Stimulated activated memory B cell treated with anti-CD40 and anti-IgM and Interleukin-4, amounts not matched to agents 10 μg/mL and 1 μg/mL and 100 μg/mL, for 72 hours (primary cell): ENCODE measurements around the gene EDEM1.

Experiments
- ATAC-seq: fragments of 150-1000 bp; cut with Tn5 transposase; 2 replicates; pipeline ENCODE4 v1.10.0; 2021
- H3K27ac Mint-ChIP-seq: one replicate; pipeline ENCODE4 v1.8.0; 2022; ENCODE audit warnings: mild to moderate bottlenecking, mixed read lengths
- H3K27me3 Mint-ChIP-seq: one replicate; pipeline ENCODE4 v1.8.0; 2022; ENCODE audit warnings: mixed read lengths
- H3K36me3 Mint-ChIP-seq: one replicate; pipeline ENCODE4 v1.8.0; 2022; ENCODE audit warnings: mixed read lengths
- H3K4me1 Mint-ChIP-seq: one replicate; pipeline ENCODE4 v1.8.0; 2022; ENCODE audit warnings: mixed read lengths
- H3K4me3 Mint-ChIP-seq: one replicate; pipeline ENCODE4 v1.8.0; 2022; ENCODE audit warnings: mild to moderate bottlenecking, moderate library complexity, mixed read lengths
- H3K9me3 Mint-ChIP-seq: one replicate; pipeline ENCODE4 v1.8.0; 2022; ENCODE audit warnings: mixed read lengths

The EDEM1 gene

DNA sequence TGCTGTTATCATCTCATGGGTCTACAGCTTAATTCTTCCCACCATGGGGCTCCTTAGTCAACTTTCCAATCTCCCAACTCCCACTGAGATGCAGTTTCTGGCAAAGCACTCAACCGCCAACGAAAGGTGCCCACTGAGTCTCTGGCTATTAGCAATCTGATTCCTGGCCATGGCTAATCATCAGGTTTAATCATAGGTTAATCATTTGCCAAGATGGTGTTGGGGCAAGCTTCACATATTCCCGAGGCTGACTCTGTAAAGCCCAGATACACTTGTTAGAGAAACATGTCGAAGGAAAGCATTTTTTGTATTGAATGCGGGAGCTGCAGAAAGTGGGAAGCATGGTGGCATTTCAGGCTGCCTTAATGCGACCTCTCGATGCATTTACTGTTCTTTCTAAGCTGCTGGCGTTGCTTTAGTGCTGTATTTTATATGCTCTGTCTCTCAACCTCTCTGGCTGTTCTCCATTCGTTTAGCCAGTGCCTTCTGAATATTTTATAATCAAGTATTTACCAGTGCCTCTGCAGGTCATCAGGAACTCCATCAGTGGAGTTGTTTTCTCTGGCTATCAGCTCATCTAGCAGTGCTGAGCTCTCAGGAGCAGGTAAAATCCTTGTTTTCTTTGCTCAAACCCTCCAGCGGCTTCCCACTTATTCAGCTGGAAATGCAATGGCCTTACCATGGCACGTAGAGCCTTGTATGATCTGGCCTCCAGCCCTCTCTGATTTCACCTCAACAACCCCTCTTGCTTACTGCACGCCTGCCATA is 67.0 kb downstream of the EDEM1 start:
- H3K27ac Mint-ChIP-seq: no peak overlapping the region
- H3K36me3 Mint-ChIP-seq: no peaks in the 10 kb centered on the region
- H3K9me3 Mint-ChIP-seq: no peaks in the 10 kb centered on the region
- no peak overlapping the region for H3K4me3 Mint-ChIP-seq
- H3K4me1 Mint-ChIP-seq: peaks cover 12% of the 10 kb centered on the region
- ATAC-seq: no peak
- no peaks in the 10 kb centered on the region for H3K27me3 Mint-ChIP-seq

DNA sequence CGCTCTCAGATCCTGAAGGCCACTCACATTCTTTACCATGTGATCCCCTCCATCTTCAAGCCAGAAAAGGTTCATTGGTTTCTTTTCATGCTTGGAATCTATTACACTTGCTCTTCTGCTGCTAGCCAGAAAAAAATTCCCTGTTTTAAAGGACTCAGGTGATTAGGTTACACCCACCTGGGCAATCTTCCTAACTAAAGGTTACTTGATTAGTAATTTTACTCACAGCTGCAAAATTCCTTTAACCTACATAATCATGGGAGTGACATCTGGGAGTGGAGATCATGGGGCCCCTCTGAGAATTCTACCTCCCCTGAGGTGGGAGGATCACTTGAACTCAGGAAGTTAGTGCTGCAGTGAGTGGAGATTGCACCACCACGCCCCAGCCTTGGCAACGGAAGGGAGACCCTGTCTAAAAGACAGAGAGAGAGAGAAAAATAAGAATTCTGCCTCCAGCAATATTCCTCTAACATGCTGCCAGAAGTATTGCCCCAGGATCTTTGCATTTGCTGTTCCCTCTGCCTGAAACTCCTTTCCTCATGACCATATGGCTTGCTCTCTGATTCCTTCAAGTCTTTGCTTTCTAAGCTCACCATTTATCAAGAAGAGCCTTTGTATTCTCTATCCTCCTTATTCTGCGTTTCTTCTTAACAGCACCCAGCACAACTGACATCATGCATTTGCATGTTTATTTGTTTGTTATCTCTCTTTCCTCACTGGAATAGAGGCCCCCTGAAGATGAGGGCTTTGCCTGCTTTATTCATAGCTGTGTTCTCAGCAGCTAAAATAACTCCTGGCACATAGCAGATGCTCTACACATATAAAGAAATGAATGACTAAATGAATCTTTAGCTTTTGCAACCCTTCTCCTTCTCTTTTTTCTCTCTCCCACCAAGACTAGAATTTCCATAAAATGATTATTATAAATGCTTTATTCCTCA is 68.2 kb downstream of the EDEM1 start:
- Mint-ChIP-seq H3K27ac (peak overlapping the region; percentile 50), H3K9me3 (peaks cover 5% of the 10 kb centered on the region), H3K27me3 (no peaks in the 10 kb centered on the region), H3K4me3 (no peak overlapping the region), H3K36me3 (no peaks in the 10 kb centered on the region), H3K4me1 (peaks cover 20% of the 10 kb centered on the region)
- ATAC-seq: no peak

DNA sequence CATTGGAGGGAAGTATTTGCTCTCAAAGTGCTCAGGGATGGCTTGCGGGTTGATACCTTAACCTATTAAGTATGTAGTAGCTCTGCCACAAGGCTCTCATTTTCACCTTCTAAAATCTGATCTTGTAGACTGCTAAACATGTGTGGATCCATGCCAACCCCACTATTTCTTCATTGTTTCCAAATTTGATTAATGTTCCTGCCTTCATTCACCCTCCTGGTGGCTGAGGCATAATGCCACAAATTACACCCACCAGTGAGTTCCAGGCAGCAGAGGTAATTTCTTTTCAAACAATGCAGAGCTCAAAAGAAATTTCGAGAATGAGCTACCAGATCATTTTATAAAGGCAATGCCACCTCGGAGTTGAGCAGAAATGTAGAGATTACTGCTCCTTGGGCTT is 71.0 kb downstream of the EDEM1 start:
- H3K27ac Mint-ChIP-seq: no peak overlapping the region

DNA sequence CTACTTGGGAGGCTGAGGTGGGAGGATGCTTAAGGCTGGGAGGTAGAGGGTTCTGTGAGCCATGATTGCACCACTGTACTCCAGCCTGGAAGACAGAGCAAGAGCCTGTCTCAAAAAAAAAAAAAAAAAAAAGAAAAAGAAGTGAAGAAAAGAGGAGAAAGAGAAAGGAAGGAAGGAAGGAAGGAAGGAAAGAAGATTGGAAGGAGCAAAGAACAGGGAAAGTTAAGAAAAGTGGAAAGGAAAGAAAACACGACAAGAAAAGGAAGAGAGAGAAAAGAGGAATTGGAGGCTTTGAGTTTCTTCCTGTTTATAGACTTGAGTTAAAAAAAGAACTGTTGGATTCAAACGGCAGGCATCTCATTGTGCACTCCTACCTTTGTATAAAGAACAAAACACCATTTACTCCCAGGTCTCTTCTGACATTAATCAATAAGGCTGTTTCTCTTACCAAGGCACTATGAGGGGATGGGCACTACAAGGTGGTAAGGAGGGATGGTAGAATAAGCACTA is 73.5 kb downstream of the EDEM1 start:
- no peak for ATAC-seq
- Mint-ChIP-seq H3K36me3 (peaks cover 10% of the 10 kb centered on the region), H3K9me3 (peaks cover 5% of the 10 kb centered on the region), H3K4me3 (peak overlapping the region; percentile 60), H3K27me3 (no peaks in the 10 kb centered on the region), H3K27ac (peak overlapping the region; percentile 84), H3K4me1 (peaks cover 29% of the 10 kb centered on the region)

More for the DNA sequence above, 71.0 kb downstream of the EDEM1 start:
- Mint-ChIP-seq H3K36me3 (peaks cover 1% of the 10 kb centered on the region), H3K4me3 (no peak overlapping the region), H3K9me3 (peaks cover 5% of the 10 kb centered on the region), H3K27me3 (no peaks in the 10 kb centered on the region), H3K4me1 (peaks cover 37% of the 10 kb centered on the region)
- no peak for ATAC-seq

DNA sequence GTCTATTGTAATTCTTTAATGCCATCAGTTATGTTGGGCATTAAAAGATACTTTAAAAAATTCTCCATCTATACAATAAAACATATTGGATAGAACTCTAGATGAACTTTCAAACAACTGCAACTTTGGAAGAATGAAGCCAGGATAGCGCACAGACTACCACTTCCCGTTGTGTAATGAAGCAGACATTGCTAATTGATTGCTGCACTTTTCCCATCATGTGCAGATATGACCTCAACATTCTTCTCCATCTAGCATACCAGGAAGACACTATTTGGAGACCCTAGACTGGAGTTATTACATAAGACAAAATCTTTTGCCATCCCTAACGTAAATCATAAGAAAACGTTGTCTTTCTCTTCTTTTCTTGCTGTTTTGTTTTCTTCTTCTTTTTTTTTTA is 75.0 kb downstream of the EDEM1 start:
- Mint-ChIP-seq H3K4me3 (no peak overlapping the region), H3K27ac (no peak overlapping the region), H3K9me3 (peaks cover 5% of the 10 kb centered on the region), H3K36me3 (peaks cover 10% of the 10 kb centered on the region), H3K4me1 (peaks cover 25% of the 10 kb centered on the region), H3K27me3 (no peaks in the 10 kb centered on the region)
- no peak for ATAC-seq

DNA sequence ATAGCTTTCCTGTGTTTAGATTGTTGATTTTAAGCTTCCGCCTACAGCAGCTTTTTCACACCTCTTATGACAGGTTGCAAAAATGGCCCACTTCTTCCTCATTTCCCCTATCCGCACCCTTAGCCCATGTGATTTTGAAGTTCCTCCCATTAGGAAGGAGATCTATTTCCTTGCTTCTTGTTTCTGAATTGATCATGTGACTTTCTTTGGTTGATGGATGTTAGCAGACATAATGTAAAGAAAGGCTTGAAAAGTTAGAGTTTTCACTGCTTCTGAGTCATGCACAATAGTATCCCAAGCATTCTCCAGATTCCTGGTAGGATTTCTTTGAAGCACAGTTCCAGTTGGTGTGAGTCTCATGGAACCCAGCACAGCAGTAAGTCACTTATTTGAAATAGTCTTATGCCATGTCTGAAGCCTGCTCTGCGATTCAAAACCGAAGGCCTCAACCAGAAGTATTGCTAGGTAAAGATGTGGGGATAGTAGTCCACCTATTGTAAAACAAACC is 76.6 kb downstream of the EDEM1 start:
- no peaks in the 10 kb centered on the region for H3K27me3 Mint-ChIP-seq
- H3K4me3 Mint-ChIP-seq: no peak overlapping the region
- ATAC-seq: no peak
- H3K4me1 Mint-ChIP-seq: peaks cover 25% of the 10 kb centered on the region
- peaks cover 5% of the 10 kb centered on the region for H3K9me3 Mint-ChIP-seq
- H3K27ac Mint-ChIP-seq: no peak overlapping the region
- H3K36me3 Mint-ChIP-seq: peaks cover 10% of the 10 kb centered on the region

DNA sequence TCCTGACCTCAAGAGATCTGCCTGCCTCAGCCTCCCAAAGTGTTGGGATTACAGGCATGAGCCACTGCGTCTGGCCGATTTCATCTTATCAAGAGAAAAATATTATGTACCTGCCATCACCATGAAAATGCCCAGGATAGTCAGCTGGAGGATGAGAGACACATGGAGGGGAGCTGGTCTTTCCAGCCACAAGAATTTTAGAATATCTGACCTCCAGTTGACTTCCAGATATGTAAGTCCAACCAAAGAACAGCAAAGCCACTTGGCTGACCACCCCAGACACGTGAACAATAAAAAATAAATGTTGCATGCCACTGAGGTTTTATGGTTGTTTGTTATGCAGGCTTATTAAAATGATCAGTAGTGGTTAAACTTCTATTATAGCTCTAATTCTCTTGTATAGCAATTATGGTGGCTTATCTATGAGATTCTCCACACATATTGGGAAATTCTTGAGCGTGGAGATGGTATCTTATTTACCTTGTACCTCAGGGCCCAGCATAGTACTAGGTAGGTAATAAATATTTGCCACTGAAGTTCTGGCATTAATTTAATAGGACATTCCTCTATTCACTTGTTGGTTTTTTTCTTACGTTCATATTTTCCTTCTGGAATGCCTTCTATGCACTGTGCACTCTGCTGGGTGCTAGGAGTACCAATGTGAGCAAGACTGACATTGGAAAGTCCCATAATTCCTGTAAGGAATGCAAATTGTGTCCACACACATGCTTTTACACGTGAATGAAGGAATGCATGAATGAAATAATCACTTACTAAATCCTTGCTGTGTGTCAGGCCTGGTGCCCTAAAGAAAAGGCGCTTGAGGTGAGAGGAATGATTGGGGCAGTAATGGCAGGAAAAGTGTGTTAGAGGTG is 77.6 kb downstream of the EDEM1 start:
- Mint-ChIP-seq H3K4me1 (peaks cover 22% of the 10 kb centered on the region), H3K27ac (no peak overlapping the region), H3K4me3 (no peak overlapping the region), H3K36me3 (peaks cover 10% of the 10 kb centered on the region), H3K9me3 (peaks cover 5% of the 10 kb centered on the region), H3K27me3 (no peaks in the 10 kb centered on the region)
- no peak for ATAC-seq

DNA sequence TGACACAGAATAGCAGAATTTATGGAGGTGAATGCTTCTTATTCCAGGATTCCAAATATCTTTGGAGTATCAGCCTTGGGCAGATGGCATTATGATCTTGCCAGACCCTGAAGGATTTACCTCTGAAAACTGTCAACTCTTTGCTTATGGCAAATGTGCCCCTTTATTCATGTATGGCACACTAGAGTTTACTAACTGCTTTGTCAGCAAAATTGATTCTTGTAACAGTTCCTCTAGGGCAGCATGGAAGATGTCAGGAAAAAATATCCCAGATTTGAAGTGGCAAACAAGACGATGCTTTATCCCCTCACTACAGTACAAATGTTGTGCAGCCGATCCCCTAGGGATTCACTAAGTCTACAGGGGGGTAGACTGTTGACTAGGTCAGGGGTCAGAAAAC is 79.7 kb downstream of the EDEM1 start:
- peaks cover 10% of the 10 kb centered on the region for H3K36me3 Mint-ChIP-seq
- H3K9me3 Mint-ChIP-seq: no peaks in the 10 kb centered on the region

GRCh38 chr3:5267889-5268288 is 80.4 kb downstream of the EDEM1 start:
- Mint-ChIP-seq H3K9me3 (no peaks in the 10 kb centered on the region), H3K4me3 (no peak overlapping the region), H3K27me3 (no peaks in the 10 kb centered on the region), H3K27ac (no peak overlapping the region), H3K4me1 (peaks cover 12% of the 10 kb centered on the region), H3K36me3 (peaks cover 10% of the 10 kb centered on the region)
- ATAC-seq: no peak

More for the DNA sequence above, 79.7 kb downstream of the EDEM1 start:
- no peak overlapping the region for H3K4me3 Mint-ChIP-seq
- H3K27me3 Mint-ChIP-seq: no peaks in the 10 kb centered on the region
- no peak for ATAC-seq
- no peak overlapping the region for H3K27ac Mint-ChIP-seq
- peaks cover 16% of the 10 kb centered on the region for H3K4me1 Mint-ChIP-seq
